DND-41 (cell line): ENCODE measurements around the gene BCL7A.

Source experiments
- ATAC-seq: fragments of 200-7000 bp; cut with Tn5 transposase; 3 replicates; pipeline ENCODE4 v1.9.1; 2021; ENCODE audit warnings: low read depth; ENCODE audit not compliant: insufficient read depth
- DNase-seq: peaks from one replicate; pipeline ENCODE4 v3.0.0-alpha.2; 2020
- H2AFZ ChIP-seq: 2 replicates; pipeline ENCODE4 v1.6.0; 2012; ENCODE audit warnings: low read depth, low read length
- H3K27ac ChIP-seq: 2 replicates; pipeline ENCODE4 v1.5.1; 2012; ENCODE audit warnings: low read length, inconsistent platforms
- H3K27me3 ChIP-seq: fragments of 200-600 bp; sonication (generic); 2 replicates; pipeline ENCODE4 v1.6.0; 2012; ENCODE audit warnings: low read length, mild to moderate bottlenecking, inconsistent platforms; ENCODE audit not compliant: insufficient read depth, poor library complexity
- H3K36me3 ChIP-seq: 2 replicates; pipeline ENCODE4 v1.5.1; 2012; ENCODE audit warnings: low read length, inconsistent platforms; ENCODE audit not compliant: insufficient read depth
- H3K4me1 ChIP-seq: 2 replicates; pipeline ENCODE4 v1.5.1; 2012; ENCODE audit warnings: mild to moderate bottlenecking, low read length; ENCODE audit not compliant: insufficient read depth
- H3K4me2 ChIP-seq: 2 replicates; pipeline ENCODE4 v1.6.0; 2012; ENCODE audit warnings: mild to moderate bottlenecking, moderate library complexity, low read length, inconsistent platforms; ENCODE audit not compliant: insufficient read depth
- H3K4me3 ChIP-seq, 2 experiments: fragments of 200-600 bp in 1 of 2; shearing (Covaris generic) in 1 of 2; 2 replicates each; pipeline ENCODE4 v1.5.1; 2012 to 2016; ENCODE audit warnings: inconsistent platforms in 2 of 2, low read length in 2 of 2, mild to moderate bottlenecking in 2 of 2, low read depth in 1 of 2, moderate library complexity in 1 of 2
- H3K79me2 ChIP-seq: 2 replicates; pipeline ENCODE4 v1.6.0; 2012; ENCODE audit warnings: low read length, inconsistent platforms; ENCODE audit not compliant: insufficient read depth
- H3K9ac ChIP-seq: 2 replicates; pipeline ENCODE4 v1.6.0; 2012; ENCODE audit warnings: low read depth, mild to moderate bottlenecking, inconsistent platforms, low read length, moderate library complexity
- H3K9me3 ChIP-seq: 2 replicates; pipeline ENCODE4 v1.5.1; 2012; ENCODE audit warnings: low read length, moderate library complexity, mild to moderate bottlenecking, inconsistent platforms; ENCODE audit not compliant: insufficient read depth, severe bottlenecking
- H4K20me1 ChIP-seq: 2 replicates; pipeline ENCODE4 v1.6.0; 2012; ENCODE audit warnings: low read length; ENCODE audit not compliant: insufficient read depth
- CTCF ChIP-seq: IDR thresholded peaks from 2 replicates; pipeline ENCODE4 v1.5.1; 2012; ENCODE audit warnings: borderline replicate concordance, low read length, moderate library complexity, mild to moderate bottlenecking; ENCODE audit not compliant: poor library complexity, severe bottlenecking; ENCODE audit errors: extremely low read depth
- EZH2 ChIP-seq: IDR thresholded peaks from 3 replicates; pipeline ENCODE4 v1.6.1; 2012; ENCODE audit warnings: borderline replicate concordance, low read depth, mild to moderate bottlenecking, moderate library complexity, low read length, inconsistent platforms; ENCODE audit not compliant: severe bottlenecking

Gene BCL7A

GRCh38 chr12:122085591-122085990, 63.9 kb downstream of the BCL7A start:
- H3K27me3 ChIP-seq = no peaks in the 10 kb centered on the region
- H3K4me2 ChIP-seq = no peak overlapping the region
- peaks cover 39% of the 10 kb centered on the region; the same call in 1 of the 2 replicates for H4K20me1 ChIP-seq
- no peak for DNase-seq
- no peak overlapping the region for H3K9ac ChIP-seq
- no peak for ATAC-seq
- no peak overlapping the region for H2AFZ ChIP-seq
- H3K4me1 ChIP-seq = peaks cover 25% of the 10 kb centered on the region
- no peak overlapping the region for H3K27ac ChIP-seq
- peaks cover 28% of the 10 kb centered on the region for H3K36me3 ChIP-seq
- H3K4me3 ChIP-seq = no peak overlapping the region
- TF ChIP-seq EZH2 (no peak), CTCF (no peak)
- peaks cover 71% of the 10 kb centered on the region for H3K79me2 ChIP-seq
- H3K9me3 ChIP-seq = no peaks in the 10 kb centered on the region

DNA sequence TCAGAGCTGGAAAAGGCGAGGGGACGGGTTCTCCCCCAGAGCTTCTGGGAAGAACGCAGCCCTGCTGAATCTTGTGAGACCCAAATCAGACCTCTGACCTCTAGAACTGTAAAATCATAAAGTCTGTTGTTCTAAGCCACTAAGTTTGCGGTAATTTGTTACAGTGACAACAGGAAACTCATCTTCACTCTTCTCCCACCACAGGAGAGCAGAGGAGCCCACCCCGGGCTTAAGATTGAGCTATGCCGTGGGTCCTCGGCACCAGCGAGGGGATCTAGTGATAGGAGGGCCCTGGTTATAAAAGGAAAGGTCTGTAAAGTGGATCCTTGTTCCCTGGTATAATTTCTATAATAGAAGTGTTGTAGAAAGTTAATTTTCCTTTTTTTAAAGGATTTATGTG, 64.4 kb downstream of the BCL7A start:
- DNase-seq (no peak), ATAC-seq (no peak)
- Histone ChIP-seq H3K9me3 (no peaks in the 10 kb centered on the region), H3K4me3 (no peak overlapping the region), H3K9ac (no peak overlapping the region), H4K20me1 (peaks cover 36% of the 10 kb centered on the region; the same call in 1 of the 2 replicates), H3K27ac (no peak overlapping the region), H3K4me1 (peaks cover 21% of the 10 kb centered on the region), H3K36me3 (peaks cover 28% of the 10 kb centered on the region), H2AFZ (no peak overlapping the region), H3K4me2 (no peak overlapping the region), H3K27me3 (no peaks in the 10 kb centered on the region), H3K79me2 (peaks cover 71% of the 10 kb centered on the region)
- no peak for TF ChIP-seq EZH2
- TF ChIP-seq CTCF = no peak

DNA sequence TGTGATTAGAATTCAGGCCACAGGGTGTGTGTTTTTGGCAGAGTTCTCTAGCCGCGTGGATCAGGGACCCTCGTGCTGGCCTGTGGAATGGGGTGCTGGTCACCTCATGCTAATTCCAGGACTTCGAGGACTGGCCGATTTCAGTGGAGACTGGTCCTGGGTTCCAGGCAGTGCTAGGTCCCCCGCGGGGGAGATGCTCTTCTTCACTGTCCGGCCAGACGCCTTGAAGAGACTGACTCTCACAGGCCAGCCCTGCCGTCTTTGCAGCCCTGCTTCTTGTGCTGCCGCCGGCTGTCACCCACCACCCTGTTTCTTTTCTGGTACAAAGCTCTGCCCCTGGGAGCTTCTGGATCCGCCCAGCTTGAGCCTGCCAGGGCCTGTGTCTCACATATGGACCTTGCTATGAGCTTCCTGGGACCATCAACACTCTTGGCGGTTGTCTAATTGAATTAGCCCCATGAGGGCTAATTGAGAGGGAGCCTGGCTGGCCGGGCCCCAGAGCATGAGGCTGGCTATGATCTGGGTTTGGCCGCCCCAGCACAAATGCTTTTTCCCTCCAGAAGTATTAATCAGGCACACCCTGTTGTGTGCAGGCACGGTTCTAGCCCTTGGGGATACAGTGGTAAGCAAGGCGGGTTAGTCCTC, 65.1 kb downstream of the BCL7A start:
- Histone ChIP-seq H2AFZ (no peak overlapping the region), H3K36me3 (peaks cover 28% of the 10 kb centered on the region), H3K9me3 (no peaks in the 10 kb centered on the region), H3K9ac (no peak overlapping the region), H4K20me1 (peaks cover 32% of the 10 kb centered on the region; the same call in 1 of the 2 replicates), H3K79me2 (peaks cover 71% of the 10 kb centered on the region), H3K4me2 (no peak overlapping the region), H3K27me3 (no peaks in the 10 kb centered on the region), H3K4me1 (peaks cover 15% of the 10 kb centered on the region), H3K4me3 (no peak overlapping the region), H3K27ac (no peak overlapping the region)
- no peak for DNase-seq
- ATAC-seq = no peak
- TF ChIP-seq CTCF = no peak
